HG03095 (cell line): Measurements from ENCODE around the gene CLIP3.
"Not testable (repeated sequence)": the region's sequence is repeated elsewhere in the genome, so short reads cannot be mapped to it uniquely, and the experiment has no call there.

Source experiments
- ATAC-seq: cut with Tn5 transposase; IDR thresholded peaks from one replicate; pipeline ENCODE4 v1.9.1; 2021; ENCODE audit warnings: moderate library complexity; ENCODE audit not compliant: unreplicated experiment

The CLIP3 gene

DNA sequence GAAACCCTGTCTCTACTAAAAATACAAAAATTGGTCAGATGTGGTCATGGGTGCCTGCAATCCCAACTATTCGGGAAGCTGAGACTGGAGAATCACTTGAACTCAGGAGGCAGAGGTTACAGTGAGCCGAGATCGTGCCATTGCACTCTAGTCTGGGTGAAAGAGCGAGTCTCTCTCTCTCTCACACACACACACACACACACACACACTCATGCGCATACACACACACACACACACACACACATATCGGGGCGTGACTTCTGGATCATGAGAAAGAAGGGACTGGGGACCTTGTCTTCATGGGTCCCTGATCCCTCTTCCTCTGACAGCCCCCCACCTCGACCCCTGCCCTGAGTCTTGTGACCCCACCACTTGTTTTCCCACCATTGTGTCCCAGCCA lies 49.5 kb downstream of the CLIP3 start:
- no peak for ATAC-seq

DNA sequence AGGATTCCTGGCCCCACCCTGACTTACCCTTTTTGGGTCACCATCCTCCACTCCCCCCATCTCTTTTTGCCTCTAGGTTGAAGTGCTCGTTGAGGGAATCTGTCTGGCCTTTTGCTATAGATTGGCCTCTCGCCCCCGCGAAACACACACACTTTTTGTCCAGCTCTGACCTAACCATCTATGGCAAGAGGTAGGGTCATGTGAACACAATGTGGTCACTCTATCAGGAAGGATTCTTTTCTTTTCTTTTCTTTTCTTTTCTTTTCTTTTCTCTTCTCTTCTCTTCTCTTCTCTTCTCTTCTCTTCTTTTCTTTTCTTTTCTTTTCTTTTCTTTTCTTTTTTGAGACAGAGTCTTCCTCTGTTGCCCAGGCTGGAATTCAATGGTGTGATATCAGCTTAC lies 51.7 kb downstream of the CLIP3 start:
- not testable (repeated sequence) for ATAC-seq

DNA sequence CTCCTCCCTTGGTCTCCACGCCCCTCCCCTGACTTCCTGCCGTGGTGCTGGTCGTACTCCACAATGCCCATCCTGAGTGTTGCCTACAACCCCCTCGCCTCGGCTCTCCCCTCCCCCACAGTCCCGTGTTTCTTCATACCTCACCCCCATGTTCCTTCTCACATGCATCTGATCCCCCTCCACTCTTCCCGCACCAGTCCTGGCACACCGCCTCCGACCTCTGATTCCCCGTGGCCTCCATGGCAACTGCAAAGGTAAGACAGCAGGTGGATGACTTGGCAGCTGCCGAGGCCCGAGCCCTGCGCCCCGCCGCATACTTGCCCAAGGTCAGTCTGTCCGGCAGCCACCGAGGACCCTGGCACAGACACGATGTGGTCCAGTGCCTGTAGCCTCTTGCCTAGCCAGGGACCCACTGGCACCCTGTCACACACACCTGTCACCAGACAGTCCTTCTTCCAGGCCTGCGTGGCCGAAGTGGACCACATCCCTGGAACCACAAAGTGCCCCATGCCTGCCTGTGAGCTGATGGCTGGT lies 53.8 kb downstream of the CLIP3 start:
- no peak for ATAC-seq

DNA sequence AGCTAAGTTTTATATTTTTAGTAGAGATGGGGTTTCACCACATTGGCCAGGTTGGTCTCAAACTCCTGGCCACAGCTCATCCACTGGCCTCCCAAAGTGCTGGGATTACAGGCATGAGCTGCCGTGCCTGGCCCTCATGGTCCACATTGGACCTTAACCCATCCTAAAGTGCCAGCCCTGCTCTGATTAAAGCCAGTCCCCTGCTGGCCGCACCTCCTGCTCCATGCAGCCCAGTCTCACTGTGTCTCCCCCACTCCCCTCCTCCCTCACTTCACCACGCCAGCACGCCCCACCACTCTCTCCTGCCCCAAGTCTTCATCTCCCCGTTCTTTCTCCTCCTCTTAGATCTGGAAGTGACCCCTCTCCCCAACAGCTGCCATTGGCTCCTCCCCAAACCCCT lies 54.4 kb downstream of the CLIP3 start:
- ATAC-seq, result no peak

GRCh38 chr19:35977446-35978222 lies 55.0 kb downstream of the CLIP3 start:
- ATAC-seq, result no peak

DNA sequence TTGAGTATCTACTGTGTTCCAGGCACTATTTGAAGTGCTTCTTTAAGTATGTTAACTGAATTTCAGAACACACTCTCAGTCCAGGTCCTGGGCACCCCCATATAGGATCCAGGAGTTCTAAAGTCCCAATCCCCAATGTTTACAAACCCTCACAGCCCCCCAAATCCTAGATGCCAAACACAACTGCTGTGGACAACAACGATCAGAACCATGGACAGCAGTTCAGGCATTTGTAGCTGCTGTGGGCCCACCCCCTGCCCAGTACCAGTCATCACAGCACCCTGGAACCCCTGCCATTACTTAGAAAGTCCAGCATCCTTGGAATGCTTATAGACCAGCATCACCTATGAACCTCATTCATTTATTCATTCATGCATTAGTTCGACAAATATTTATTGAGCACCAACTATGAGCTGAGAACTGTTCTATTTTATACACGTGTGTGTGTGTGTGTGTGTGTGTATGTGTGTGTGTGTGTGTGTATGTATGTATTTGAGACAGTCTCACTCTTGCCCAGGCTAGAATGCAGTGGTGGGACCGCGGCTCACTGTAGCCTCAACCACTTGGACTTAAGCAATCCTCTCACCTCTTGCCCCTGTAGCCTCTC lies 57.0 kb downstream of the CLIP3 start:
- ATAC-seq, result no peak

- no peak for ATAC-seq
Measured at GRCh38 chr19:35973487-35973886, 59.2 kb downstream of the CLIP3 start.

GRCh38 chr19:35966771-35967170 lies 65.9 kb downstream of the CLIP3 start:
- ATAC-seq, result no peak
